SK-MEL-5 (cell line): ENCODE data around the gene NDP. TPM values are rescaled to one million over a fixed set of nuclear protein-coding genes. Genes with fewer than 3 reads are reported as not detected.
"Not testable (repeated sequence)": the region's sequence is repeated elsewhere in the genome, so short reads cannot be mapped to it uniquely, and the experiment has no call there.

Experiments
- DNase-seq: peaks from one replicate; pipeline ENCODE4 v3.0.0-alpha.2; 2016; ENCODE audit warnings: low read depth, low spot score
- in situ Hi-C: cut with HindIII; loops from 2 replicates; pipeline ENCODE4 v1.10.0; 2016; ENCODE audit warnings: low sequenced_read_pairs, high pct_unique_total_duplicates, low pct_unique_long_range_greater_than_20kb
- total RNA-seq: library from RNA; depleted of rRNA; stranded (reverse); fragments of >200 nt; shearing (Covaris generic); gene quantifications from 2 replicates; pipeline ENCODE4 v1.2.3, GENCODE V29; 2014; rRNA removed

NDP gene
- total RNA-seq, 1 experiment from 2014 or later = not detected

GRCh38 chrX:43910772-43911171 lies 62.4 kb downstream of the NDP start:
- in situ Hi-C loops, DNase-seq: not testable (repeated sequence)

GRCh38 chrX:43910012-43910411 lies 63.2 kb downstream of the NDP start:
- DNase-seq = no peak
- in situ Hi-C loops = no loop called here

- in situ Hi-C loops = no loop called here
- no peak for DNase-seq
Measured at GRCh38 chrX:43909141-43909540, 64.0 kb downstream of the NDP start.

GRCh38 chrX:43899878-43900815 lies 73.0 kb downstream of the NDP start:
- in situ Hi-C loops = no loop called here
- DNase-seq = no peak

Other genes starting within 250 kb of the NDP start
- gene MAOB, start 90.9 kb downstream of the NDP start, total RNA-seq = not detected in 2 replicates